Epithelial cell of esophagus (primary cell): ENCODE measurements around the gene IGF1R.

ENCODE experiments used
- DNase-seq: peaks from one replicate; pipeline ENCODE4 v3.0.0; 2010; ENCODE audit warnings: low read depth
- H3K4me3 ChIP-seq: 2 replicates; pipeline ENCODE4 v1.5.1; 2011; ENCODE audit warnings: mild to moderate bottlenecking, low read length, control low read depth
- CTCF ChIP-seq: IDR thresholded peaks from 2 replicates; pipeline ENCODE4 v1.5.1; 2011; ENCODE audit warnings: low read depth, mild to moderate bottlenecking, low read length, control low read depth, inconsistent platforms; ENCODE audit not compliant: insufficient read depth; ENCODE audit errors: missing control alignments

Gene IGF1R

DNA sequence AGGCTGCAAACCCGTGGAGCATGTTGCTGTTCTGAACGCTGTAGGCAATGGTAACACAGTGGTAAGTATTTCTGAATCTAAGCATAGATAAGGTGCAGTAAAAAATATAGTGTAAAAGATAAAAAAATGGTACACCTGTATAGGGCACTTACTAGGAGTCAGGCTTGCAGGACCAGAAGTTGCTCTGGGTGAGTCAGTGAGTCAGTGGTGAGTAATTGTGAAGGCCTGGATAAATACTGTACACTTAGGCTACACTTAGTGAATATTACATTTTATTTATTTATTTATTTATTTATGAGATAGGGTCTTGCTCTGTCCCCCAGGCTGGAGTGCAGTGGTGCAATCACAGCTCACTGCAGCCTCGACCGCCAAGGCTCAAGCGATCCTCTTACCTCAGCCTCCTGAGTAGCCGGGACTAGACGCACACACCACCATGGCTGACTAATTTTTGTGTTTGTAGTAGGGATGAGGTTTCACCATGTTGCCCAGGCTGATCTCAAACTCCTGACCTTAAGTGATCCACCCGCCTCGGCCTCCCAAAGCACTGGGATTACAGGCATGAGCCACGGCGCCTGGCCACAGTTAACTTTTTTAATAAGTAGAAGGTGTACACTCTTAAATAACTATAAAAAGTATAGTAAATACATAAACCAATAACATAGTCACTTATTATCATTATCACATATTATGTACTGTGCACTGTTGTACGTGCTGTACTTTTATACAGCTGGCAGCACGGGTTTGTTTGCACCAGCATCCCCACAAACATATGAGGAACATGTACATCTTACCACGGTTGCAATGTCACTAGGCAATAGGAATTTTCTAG, 155.1 kb downstream of the IGF1R start:
- DNase-seq, result peak; percentile 90
- TF ChIP-seq CTCF, result no peak
- H3K4me3 ChIP-seq, result no peak overlapping the region

- H3K4me3 ChIP-seq, result no peak overlapping the region
- TF ChIP-seq CTCF, result peak; percentile 23
- no peak for DNase-seq
Measured at GRCh38 chr15:98804057-98804380, 155.7 kb downstream of the IGF1R start.

GRCh38 chr15:98805434-98806274, 157.3 kb downstream of the IGF1R start:
- peak; percentile 23 for TF ChIP-seq CTCF
- DNase-seq, result no peak
- no peak overlapping the region for H3K4me3 ChIP-seq

GRCh38 chr15:98806275-98806895, 158.0 kb downstream of the IGF1R start:
- TF ChIP-seq CTCF, result no peak
- DNase-seq, result no peak

DNA sequence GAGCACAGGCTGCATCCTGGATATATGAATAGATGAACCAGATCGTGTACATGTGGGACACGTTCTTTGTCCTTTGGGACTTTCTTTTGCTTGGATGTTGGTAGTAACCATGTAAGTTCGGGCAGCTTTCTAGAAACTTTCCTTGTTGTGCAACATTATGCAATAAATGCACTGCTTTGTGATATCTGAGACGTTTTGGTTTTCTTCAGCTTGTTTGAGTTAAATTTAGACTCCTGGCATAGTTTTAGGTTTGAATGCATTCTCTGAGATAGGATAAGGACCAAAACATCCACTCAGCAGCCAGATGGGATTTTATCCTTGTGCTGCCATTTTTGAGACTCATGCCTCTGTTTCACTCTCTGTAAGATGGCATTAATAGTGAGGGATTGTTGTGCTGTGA, 158.9 kb downstream of the IGF1R start:
- no peak for DNase-seq

More at GRCh38 chr15:98806275-98806895, 158.0 kb downstream of the IGF1R start:
- H3K4me3 ChIP-seq, result no peak overlapping the region

GRCh38 chr15:98809273-98809672, 160.9 kb downstream of the IGF1R start:
- no peak for TF ChIP-seq CTCF
- no peak overlapping the region for H3K4me3 ChIP-seq
- no peak for DNase-seq

More for the DNA sequence above, 158.9 kb downstream of the IGF1R start:
- no peak overlapping the region for H3K4me3 ChIP-seq
- TF ChIP-seq CTCF, result no peak
